Spleen (tissue), 7 donors: ENCODE results near the gene CDYL2.

ENCODE experiments used
- CTCF ChIP-seq, 11 experiments: fragments of 200-600 bp in 7 of 11; fragments of 450-650 bp in 4 of 11; sonication (generic) in 4 of 11; IDR thresholded peaks in 8 of 11; conservative IDR thresholded peaks in 3 of 11; 1 replicate in 7 of 11; 2 replicates in 4 of 11; pipeline versions ENCODE4 v1.4.0 to v1.8.0; 2016 to 2021; ENCODE audit warnings: antibody characterized with exemption in 11 of 11, inconsistent platforms in 4 of 11, mild to moderate bottlenecking in 1 of 11
- POLR2A ChIP-seq, 3 donors: fragments of 450-650 bp; IDR thresholded peaks; one replicate each; pipeline ENCODE4 v1.5.1; 2017; ENCODE audit warnings: antibody characterized with exemption in 3 of 3, mild to moderate bottlenecking in 1 of 3
- donor health status: DM: no; HTN: no; CAD: no; lungs with moderate emphysema.
- donor health status: DM: no; HTN: no; CAD: no.
- donor health status: DM: no; HTN: no; CAD: no.

- TF ChIP-seq POLR2A (IDR thresholded peaks at IDR 0.05), result no peak
- TF ChIP-seq CTCF (IDR thresholded peaks at IDR 0.05 in 8 of 11, conservative IDR thresholded peaks at IDR 0.05 in 3 of 11), result no peak
Observed at GRCh38 chr16:80812593-80812992, 8.2 kb upstream of the CDYL2 start.
